WTC11 (cell line): ENCODE measurements around the gene ADIG. TPM values are rescaled to one million over a fixed set of nuclear protein-coding genes. Genes with fewer than 3 reads are reported as not detected.

Source experiments
- ATAC-seq: fragments of 200-7000 bp; cut with Tn5 transposase; 2 replicates; pipeline ENCODE4 v1.10.0; 2021; ENCODE audit warnings: mild to moderate bottlenecking, moderate library complexity
- CTCF ChIA-PET: fragments of 300-600 bp; sonication (Branson Sonifier 250); formaldehyde crosslinking; loops from one replicate; lab custom pipeline; 2021; ENCODE audit warnings: antibody characterized with exemption; lab: Charles Lee
- POLR2A ChIA-PET: fragments of 350-600 bp; sonication (Branson Sonifier 250); formaldehyde crosslinking; loops from one replicate; lab custom pipeline; 2021; ENCODE audit warnings: antibody characterized with exemption; lab: Charles Lee
- DNase-seq: peaks from one replicate; pipeline ENCODE4 v3.0.0; 2021; ENCODE audit warnings: low spot score
- H3K27ac Mint-ChIP-seq: 2 replicates; pipeline ENCODE4 v1.8.0; 2021; ENCODE audit warnings: mixed read lengths
- H3K27me3 Mint-ChIP-seq: 2 replicates; pipeline ENCODE4 v1.8.0; 2021; ENCODE audit warnings: low read depth, mild to moderate bottlenecking, moderate library complexity, mixed read lengths
- H3K36me3 Mint-ChIP-seq: 2 replicates; pipeline ENCODE4 v1.8.0; 2021; ENCODE audit warnings: mixed read lengths
- H3K4me1 Mint-ChIP-seq: 2 replicates; pipeline ENCODE4 v1.8.0; 2022; ENCODE audit warnings: mixed read lengths
- H3K4me3 Mint-ChIP-seq: 2 replicates; pipeline ENCODE4 v1.8.0; 2021; ENCODE audit warnings: mild to moderate bottlenecking, moderate library complexity, mixed read lengths
- H3K9me3 Mint-ChIP-seq: 2 replicates; pipeline ENCODE4 v1.8.0; 2021; ENCODE audit warnings: mixed read lengths
- ARID4B ChIP-seq: sonication (generic); formaldehyde crosslinking; IDR thresholded peaks from 2 replicates; pipeline ENCODE4 v1.8.0; 2023; ENCODE audit warnings: missing genetic modification reagents, mild to moderate bottlenecking, borderline replicate concordance
- GABPB1 ChIP-seq: sonication (generic); formaldehyde crosslinking; IDR thresholded peaks from 2 replicates; pipeline ENCODE4 v1.8.1; 2023; ENCODE audit warnings: mild to moderate bottlenecking, missing genetic modification reagents
- GTF2I ChIP-seq: fragments of 250-450 bp; sonication (Bioruptor Pico); conservative IDR thresholded peaks from 2 replicates; pipeline ENCODE4 v1.4.0; 2021; ENCODE audit warnings: mild to moderate bottlenecking
- JUN ChIP-seq: sonication (generic); formaldehyde crosslinking; IDR thresholded peaks from 2 replicates; pipeline ENCODE4 v1.8.0; 2023; ENCODE audit warnings: mild to moderate bottlenecking, missing genetic modification reagents
- MXD4 ChIP-seq: fragments of 250-450 bp; sonication (Bioruptor Pico); IDR thresholded peaks from 2 replicates; pipeline ENCODE4 v1.8.0; 2021; ENCODE audit warnings: mild to moderate bottlenecking, moderate library complexity, borderline replicate concordance
- NFE2L1 ChIP-seq: sonication (generic); formaldehyde crosslinking; IDR thresholded peaks from 2 replicates; pipeline ENCODE4 v1.8.1; 2023; ENCODE audit warnings: missing genetic modification reagents
- NR2C2 ChIP-seq: sonication (generic); formaldehyde crosslinking; IDR thresholded peaks from 2 replicates; pipeline ENCODE4 v1.8.0; 2022; ENCODE audit warnings: mild to moderate bottlenecking, missing genetic modification reagents
- PREB ChIP-seq: sonication (generic); formaldehyde crosslinking; IDR thresholded peaks from 2 replicates; pipeline ENCODE4 v1.8.1; 2022; ENCODE audit warnings: mild to moderate bottlenecking, missing genetic modification reagents, moderate library complexity, borderline replicate concordance
- PRRX2 ChIP-seq: fragments of 250-450 bp; sonication (Bioruptor Pico); IDR thresholded peaks from 2 replicates; pipeline ENCODE4 v1.8.0; 2021; ENCODE audit warnings: mild to moderate bottlenecking
- TP53 ChIP-seq: sonication (generic); formaldehyde crosslinking; IDR thresholded peaks from 2 replicates; pipeline ENCODE4 v1.8.1; 2023; ENCODE audit warnings: mild to moderate bottlenecking, missing genetic modification reagents
- USF1 ChIP-seq: sonication (generic); formaldehyde crosslinking; IDR thresholded peaks from 2 replicates; pipeline ENCODE4 v1.8.0; 2022; ENCODE audit warnings: mild to moderate bottlenecking, missing genetic modification reagents
- ZNF423 ChIP-seq: fragments of 250-450 bp; sonication (Bioruptor Pico); IDR thresholded peaks from 2 replicates; pipeline ENCODE4 v2.1.2; 2022; ENCODE audit warnings: mild to moderate bottlenecking, moderate library complexity
- ZNF671 ChIP-seq: fragments of 250-450 bp; sonication (Bioruptor Pico); IDR thresholded peaks from 2 replicates; pipeline ENCODE4 v1.8.0; 2021; ENCODE audit warnings: mild to moderate bottlenecking
- total RNA-seq: library from RNA; stranded (reverse); gene quantifications from 3 replicates; pipeline ENCODE4 v1.2.3, GENCODE V29; 2021
- TF ChIP-seq, protein P1 (sequence below): fragments of 250-450 bp; sonication (Bioruptor Pico); conservative IDR thresholded peaks from 2 replicates; pipeline ENCODE4 v1.9.0; 2021; ENCODE audit warnings: mild to moderate bottlenecking
- TF ChIP-seq, protein P2 (sequence below): sonication (generic); formaldehyde crosslinking; IDR thresholded peaks from 2 replicates; pipeline ENCODE4 v1.8.0; 2022; ENCODE audit warnings: mild to moderate bottlenecking, missing genetic modification reagents
- TF ChIP-seq, protein P3 (sequence below): sonication (generic); formaldehyde crosslinking; IDR thresholded peaks from 2 replicates; pipeline ENCODE4 v1.8.1; 2023; ENCODE audit warnings: mild to moderate bottlenecking, moderate library complexity, missing genetic modification reagents

The ADIG gene
- total RNA-seq, 1 experiment from 2014 or later = not detected

DNA sequence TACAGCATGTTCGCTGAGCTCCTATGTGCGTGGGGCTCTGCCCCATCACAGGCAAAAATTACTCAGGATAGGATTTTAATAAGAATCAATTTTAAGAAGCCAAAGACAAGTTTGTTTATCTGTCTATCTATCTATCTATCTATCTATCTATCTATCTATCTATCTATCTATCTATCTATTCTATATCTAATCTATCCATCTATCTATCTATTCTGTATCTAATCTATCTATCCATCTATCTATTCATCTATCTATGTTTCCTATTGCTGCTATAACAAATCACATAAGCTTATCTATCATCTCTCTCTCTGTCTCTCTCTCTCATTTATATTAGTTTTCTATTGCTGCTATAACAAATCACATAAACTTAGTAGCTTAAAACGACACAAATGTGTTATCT, 22.3 kb downstream of the ADIG start (continued):
- no peak for TF ChIP-seq ARID4B (CRISPR knock-in tag)
- no peak for TF ChIP-seq MXD4 (CRISPR knock-in tag)
- no peak for TF ChIP-seq ZNF423 (CRISPR knock-in tag)
- TF ChIP-seq, protein P1, sequence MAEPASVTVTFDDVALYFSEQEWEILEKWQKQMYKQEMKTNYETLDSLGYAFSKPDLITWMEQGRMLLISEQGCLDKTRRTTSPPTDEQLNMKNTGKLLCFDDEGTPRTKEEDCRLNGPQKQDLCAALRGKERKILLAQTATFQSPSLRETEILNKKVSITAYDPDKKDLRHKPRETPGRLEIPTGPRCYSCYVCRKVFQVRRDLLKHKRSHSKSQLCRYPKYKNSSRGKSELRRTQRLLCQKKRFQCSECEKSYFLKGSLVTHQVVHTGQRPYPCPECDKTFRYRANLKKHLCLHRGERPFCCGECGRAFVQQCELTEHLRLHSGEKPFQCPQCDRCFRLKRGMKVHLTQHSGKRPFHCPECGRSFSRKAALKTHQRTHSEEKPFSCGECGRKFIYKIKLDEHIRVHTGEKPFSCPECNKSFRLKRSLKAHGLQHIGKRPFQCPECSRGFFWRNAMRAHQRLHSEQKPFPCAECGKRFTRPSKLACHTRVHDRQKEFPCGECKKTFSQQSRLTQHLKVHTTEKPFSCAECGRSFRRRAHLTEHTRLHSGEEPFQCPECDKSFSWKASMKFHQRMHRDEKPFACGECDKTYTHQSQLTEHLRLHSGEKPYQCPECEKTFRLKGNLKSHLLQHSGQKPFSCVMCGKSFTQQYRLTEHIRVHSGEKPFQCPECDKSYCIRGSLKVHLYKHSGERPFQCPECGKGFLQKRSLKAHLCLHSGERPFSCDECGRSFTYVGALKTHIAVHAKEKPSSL = no peak

DNA sequence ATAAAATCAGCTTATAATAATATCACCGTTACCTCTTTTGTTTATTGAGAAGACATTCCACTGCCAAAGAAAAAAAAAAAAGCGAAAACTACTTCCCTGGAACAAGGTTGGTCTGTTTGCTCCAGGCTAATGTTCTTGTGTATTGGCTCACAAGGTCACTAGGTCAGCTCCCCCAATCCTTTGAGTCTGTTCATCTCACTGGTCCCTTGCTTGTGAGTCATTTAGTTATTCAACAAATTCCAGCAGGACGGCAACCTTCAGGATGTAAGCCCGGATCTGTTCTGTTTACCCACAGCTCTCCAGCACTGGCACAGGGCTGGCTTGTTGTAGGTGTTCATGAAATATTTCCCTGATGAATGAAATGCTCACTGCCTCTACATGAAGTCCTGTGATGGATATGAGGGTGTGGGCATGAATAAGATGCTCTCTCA, 23.9 kb downstream of the ADIG start:
- DNase-seq (no peak), ATAC-seq (peak; percentile 9; the same call in 1 of the 2 replicates)
- ChIA-PET CTCF (interaction anchor here (0.6 kb wide), 1 partner anchor 863 kb away, joined by 4 read pairs; no protein-coding TSS in a partner anchor), POLR2A (interaction anchor here (0.5 kb wide), 1 partner anchor 517 kb away, joined by 5 read pairs; no protein-coding TSS in a partner anchor)
- Mint-ChIP-seq H3K4me3 (no peak overlapping the region), H3K9me3 (no peaks in the 10 kb centered on the region), H3K27ac (peak overlapping the region; percentile 25; the same call in 1 of the 2 replicates), H3K27me3 (peaks cover 25% of the 10 kb centered on the region), H3K4me1 (peaks cover 47% of the 10 kb centered on the region), H3K36me3 (no peaks in the 10 kb centered on the region)
- TF ChIP-seq ZNF423 (CRISPR knock-in tag) (no peak), GABPB1 (CRISPR knock-in tag) (peak; percentile 85)

DNA sequence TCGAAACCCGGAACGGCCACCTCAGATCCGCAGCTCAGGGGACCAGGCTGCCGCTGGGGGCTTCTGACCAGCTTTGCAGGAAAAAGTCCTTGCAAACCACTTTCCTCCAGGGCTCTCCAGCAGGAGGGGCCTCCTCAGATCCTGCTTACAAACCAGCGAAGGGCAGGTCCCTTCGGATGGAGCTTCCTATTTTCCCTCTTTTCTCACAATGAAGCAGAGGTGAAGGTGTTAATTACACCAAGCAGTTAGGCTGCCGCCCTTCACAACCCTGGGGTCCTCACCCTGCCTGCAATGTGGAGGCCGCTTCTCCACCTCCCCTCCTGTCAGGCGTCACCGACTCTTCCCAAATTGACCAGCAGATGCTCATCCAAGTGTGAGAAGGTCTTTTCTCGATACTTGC, 26.4 kb downstream of the ADIG start:
- peak; percentile 42 for ATAC-seq
- Mint-ChIP-seq H3K4me3 (no peak overlapping the region), H3K4me1 (peaks cover 33% of the 10 kb centered on the region), H3K36me3 (no peaks in the 10 kb centered on the region), H3K27me3 (peaks cover 16% of the 10 kb centered on the region), H3K9me3 (no peaks in the 10 kb centered on the region), H3K27ac (no peak overlapping the region)
- DNase-seq = no peak
- ChIA-PET CTCF (interaction anchor here (0.9 to 1.6 kb wide), 5 partner anchors 22 to 303 kb away, joined by 3 to 4 read pairs (median 3); partner anchors contain the start of gene ACTR5), POLR2A (no interaction called here)
- TF ChIP-seq GTF2I (CRISPR knock-in tag) = no peak
- no peak for TF ChIP-seq ZNF671
- TF ChIP-seq, protein P2, sequence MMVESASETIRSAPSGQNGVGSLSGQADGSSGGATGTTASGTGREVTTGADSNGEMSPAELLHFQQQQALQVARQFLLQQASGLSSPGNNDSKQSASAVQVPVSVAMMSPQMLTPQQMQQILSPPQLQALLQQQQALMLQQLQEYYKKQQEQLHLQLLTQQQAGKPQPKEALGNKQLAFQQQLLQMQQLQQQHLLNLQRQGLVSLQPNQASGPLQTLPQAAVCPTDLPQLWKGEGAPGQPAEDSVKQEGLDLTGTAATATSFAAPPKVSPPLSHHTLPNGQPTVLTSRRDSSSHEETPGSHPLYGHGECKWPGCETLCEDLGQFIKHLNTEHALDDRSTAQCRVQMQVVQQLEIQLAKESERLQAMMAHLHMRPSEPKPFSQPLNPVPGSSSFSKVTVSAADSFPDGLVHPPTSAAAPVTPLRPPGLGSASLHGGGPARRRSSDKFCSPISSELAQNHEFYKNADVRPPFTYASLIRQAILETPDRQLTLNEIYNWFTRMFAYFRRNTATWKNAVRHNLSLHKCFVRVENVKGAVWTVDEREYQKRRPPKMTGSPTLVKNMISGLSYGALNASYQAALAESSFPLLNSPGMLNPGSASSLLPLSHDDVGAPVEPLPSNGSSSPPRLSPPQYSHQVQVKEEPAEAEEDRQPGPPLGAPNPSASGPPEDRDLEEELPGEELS (CRISPR knock-in tag) = no peak
- TF ChIP-seq PREB (CRISPR knock-in tag) = no peak
- TF ChIP-seq, protein P3, sequence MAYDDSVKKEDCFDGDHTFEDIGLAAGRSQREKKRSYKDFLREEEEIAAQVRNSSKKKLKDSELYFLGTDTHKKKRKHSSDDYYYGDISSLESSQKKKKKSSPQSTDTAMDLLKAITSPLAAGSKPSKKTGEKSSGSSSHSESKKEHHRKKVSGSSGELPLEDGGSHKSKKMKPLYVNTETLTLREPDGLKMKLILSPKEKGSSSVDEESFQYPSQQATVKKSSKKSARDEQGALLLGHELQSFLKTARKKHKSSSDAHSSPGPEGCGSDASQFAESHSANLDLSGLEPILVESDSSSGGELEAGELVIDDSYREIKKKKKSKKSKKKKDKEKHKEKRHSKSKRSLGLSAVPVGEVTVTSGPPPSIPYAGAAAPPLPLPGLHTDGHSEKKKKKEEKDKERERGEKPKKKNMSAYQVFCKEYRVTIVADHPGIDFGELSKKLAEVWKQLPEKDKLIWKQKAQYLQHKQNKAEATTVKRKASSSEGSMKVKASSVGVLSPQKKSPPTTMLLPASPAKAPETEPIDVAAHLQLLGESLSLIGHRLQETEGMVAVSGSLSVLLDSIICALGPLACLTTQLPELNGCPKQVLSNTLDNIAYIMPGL (CRISPR knock-in tag) = no peak
- TF ChIP-seq ARID4B (CRISPR knock-in tag) = no peak
- TF ChIP-seq NR2C2 = no peak
- TF ChIP-seq JUN (CRISPR knock-in tag) = no peak
- TF ChIP-seq NFE2L1 (CRISPR knock-in tag) = no peak
- no peak for TF ChIP-seq TP53 (CRISPR knock-in tag)
- TF ChIP-seq PRRX2 (CRISPR knock-in tag) = no peak
- TF ChIP-seq USF1 = no peak
